HT1080 (cell line): Measurements from ENCODE around the gene RNASE11. TPM values are rescaled to one million over a fixed set of nuclear protein-coding genes. Genes with fewer than 3 reads are reported as not detected.
"Not testable (repeated sequence)": the region's sequence is repeated elsewhere in the genome, so short reads cannot be mapped to it uniquely, and the experiment has no call there.

Experiments used
- DNase-seq: peaks from one replicate; pipeline ENCODE4 v3.0.0-alpha.2; 2015; ENCODE audit warnings: low read depth
- total RNA-seq: library from RNA; depleted of rRNA; stranded (reverse); fragments of >200 nt; shearing (Covaris generic); gene quantifications from 2 replicates; pipeline ENCODE4 v1.2.3, GENCODE V29; 2014

The RNASE11 gene
- total RNA-seq, 1 experiment from 2014 or later: not detected

GRCh38 chr14:20614038-20614840 lies 26.4 kb upstream of the RNASE11 start:
- DNase-seq: no peak

DNA sequence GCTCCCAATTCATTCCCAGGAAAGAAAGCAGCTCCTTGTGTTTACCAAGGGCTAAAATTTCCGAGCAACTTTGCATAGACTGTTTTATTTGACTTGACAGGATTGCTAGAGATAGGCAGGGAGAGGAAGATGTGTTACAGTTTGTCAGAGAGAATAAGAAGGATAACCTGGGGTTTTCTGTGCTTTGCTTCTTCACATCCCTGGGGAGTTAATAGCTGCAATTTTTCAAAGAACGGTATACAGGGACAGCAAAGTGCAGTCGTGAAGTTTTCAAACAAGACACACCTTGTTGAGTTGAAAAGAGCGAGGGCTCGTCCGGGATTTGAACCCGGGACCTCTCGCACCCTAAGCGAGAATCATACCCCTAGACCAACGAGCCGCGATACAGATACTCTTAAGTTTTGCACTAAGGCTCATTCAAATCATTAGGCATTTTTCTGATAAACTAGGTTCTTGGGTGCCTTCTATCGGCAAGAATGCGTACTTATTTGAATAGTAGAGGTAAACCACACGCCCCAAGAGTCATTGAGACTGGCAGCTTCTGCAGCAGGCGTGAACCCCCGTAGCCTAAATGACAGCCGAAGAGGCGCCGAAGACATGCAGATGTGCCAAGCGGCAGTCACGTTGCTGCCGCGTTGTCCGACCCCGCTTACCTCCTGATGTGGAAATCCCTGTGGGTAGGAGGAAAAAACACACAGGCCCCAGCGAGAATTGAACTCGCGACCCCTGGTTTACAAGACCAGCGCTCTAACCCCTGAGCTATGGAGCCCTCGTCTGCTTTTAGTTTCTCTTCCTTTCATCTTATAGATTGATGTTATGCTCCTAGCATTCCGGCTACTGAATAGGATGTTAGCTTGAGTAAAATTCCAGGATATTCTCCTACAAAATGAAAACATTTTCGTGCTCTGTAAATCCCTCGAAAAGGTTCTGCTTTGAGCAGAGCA lies 25.6 kb upstream of the RNASE11 start:
- DNase-seq: peak; percentile 99

GRCh38 chr14:20612403-20612802 lies 24.6 kb upstream of the RNASE11 start:
- no peak for DNase-seq

DNA sequence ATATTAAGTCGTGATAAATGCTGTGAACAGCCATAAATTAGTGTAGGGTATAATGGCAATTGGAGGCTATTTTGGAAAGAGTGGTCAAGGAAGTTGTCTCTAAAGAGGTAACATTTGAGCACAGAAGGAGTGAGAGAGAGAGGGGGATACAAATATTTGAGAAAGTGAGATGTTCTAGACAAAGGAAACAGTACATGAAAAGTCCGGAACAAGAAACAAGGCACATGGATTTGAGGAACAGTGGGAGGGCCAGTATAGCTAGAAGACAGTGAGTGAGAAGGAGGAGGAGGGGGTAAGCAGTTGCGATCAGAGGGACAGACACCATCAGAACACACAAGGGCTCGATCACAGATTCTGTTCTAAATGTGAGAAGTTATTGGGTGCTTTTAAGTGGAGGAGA lies 23.5 kb upstream of the RNASE11 start:
- no peak for DNase-seq

GRCh38 chr14:20610002-20610765 lies 22.4 kb upstream of the RNASE11 start:
- peak; percentile 84 for DNase-seq

GRCh38 chr14:20609215-20610001 lies 21.6 kb upstream of the RNASE11 start:
- DNase-seq: peak; percentile 88

- DNase-seq: no peak
Measured at GRCh38 chr14:20608383-20609110, 20.7 kb upstream of the RNASE11 start.

GRCh38 chr14:20607617-20608016 lies 19.8 kb upstream of the RNASE11 start:
- no peak for DNase-seq

DNA sequence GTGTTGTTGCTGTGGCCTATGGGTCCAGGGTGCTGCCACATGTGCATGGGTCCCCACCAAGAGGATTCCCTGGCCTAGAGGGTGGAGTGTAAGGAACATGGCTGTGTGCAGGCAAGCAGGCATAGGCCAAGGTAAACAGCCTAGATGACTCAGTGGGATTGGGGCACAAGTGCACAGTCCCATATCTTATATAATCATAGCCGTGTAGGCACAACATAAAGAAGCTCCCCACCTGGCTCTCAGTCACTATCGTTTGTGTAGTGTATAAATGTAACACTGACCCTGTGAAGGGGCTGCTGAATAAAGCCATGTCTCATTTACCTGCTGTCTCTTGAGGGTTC lies 19.1 kb upstream of the RNASE11 start:
- no peak for DNase-seq

DNA sequence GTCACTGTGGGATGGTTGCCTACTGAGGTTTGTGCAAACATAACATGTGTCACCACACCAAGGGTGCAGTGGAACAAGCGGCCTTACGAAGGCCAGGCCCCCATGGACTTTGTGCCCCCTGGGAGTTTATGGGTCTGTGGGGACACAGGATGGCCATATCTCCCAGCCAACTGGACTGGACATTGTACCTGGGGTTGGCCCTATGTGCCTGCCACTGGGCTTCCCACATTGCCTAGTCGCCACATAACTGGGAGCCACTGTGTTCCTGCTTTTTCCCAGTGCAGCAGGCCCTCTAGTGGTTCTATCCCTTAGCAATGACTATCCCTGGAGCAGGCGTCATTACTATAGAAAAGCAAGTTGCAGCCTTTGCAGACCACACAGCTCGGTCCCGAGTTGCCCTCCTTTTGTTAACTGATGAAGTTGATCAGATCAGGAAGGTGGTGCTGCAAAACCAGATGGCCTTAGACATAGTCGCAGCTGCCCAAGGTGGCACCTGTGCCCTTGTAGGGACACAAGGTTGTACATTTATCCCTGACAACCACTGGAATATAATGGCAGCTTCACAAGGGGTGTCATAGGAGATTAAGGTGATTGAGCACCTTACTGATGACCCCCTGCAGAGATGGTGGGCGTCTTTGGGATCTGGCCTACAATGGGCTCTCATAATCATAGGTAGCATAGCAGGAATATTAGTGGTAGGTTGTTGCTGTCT lies 18.5 kb upstream of the RNASE11 start:
- peak; percentile 37 for DNase-seq

DNA sequence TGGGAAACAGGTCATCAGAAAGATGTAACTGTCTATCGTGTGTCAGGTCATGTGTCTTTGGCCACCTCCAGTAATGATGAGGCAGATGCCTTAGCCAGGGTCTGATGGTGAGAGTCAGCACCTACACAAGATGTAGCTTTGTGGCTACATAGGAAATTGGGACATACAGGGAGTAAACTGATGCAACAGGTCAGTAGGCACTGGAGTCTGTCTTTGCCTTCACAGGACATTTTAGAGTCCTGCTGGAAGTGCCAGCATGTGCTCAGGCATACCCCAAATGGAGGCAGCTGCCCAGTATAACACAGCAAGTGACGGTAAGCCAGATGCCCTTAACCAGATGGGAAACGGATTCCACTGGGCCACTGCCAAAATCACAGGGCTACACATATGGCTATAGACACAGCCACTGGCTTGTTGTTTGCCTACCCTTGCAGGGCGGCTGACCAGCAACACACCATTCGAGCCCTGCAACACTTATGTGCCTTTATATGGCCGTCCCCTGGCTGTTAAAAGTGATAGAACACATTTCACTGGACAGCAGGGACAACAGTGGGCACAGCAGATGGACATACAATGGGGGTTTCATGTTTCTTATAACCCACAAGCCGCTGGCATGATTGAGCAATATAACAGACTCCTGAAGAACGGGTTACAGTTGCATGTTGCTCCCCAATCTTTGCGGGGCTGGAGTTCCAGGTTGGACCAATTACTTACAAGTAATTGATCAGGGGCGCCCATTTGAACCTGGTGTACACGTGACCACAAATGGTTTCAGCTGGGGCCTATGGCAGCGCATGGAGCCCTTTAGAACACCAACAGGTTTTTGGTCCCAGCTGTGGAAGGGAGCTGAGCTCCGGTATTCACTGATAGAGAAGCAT lies 16.3 kb upstream of the RNASE11 start:
- no peak for DNase-seq

- DNase-seq: no peak
Measured at GRCh38 chr14:20602583-20602982, 14.8 kb upstream of the RNASE11 start.

- DNase-seq: no peak
Measured at GRCh38 chr14:20601522-20601921, 13.7 kb upstream of the RNASE11 start.

DNA sequence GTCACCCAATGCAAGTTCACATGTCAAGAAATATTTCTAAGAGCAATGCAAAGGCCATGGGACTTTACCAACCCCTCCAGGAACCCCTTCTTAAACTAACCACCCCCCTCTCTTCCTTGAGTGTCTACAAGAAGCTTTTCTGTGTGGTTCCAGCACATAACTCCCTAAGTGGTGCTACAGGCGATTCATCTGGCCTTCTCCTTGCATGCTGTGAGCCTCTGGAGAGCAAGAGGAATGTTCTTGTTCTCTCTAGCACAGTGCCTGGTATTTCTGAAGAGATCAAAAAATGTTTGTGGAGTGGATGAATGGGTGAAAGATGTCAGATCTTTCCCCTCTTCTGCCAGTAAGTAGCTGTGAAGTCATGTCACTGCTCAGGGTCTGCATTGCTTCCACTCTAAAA lies 9.3 kb upstream of the RNASE11 start:
- no peak for DNase-seq

GRCh38 chr14:20595726-20596125 lies 7.9 kb upstream of the RNASE11 start:
- DNase-seq: not testable (repeated sequence)

GRCh38 chr14:20592574-20592973 lies 4.8 kb upstream of the RNASE11 start:
- DNase-seq: no peak

DNA sequence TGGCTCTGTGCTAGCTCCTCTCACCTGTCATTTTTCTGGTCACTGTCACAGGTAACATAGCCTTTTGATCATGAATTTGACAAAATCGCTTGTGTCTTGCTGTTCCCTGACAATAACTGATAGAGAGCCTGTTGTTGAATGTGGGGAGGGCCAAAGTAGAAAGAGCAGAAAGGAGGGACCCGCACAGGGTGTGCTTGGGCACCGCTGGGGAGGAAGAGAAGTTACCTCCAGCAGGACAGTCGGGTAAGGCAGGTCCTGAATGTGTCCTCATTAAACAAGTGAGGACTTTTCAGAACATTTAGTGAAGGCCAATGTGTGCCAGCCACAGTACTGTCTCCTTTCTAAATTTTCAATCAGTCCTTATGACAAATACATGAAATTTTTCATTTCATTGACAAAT lies 3.4 kb upstream of the RNASE11 start, which contains the start of gene RNASE12:
Gene RNASE12, minus strand, starts transcription at position 142 of the 400 bp plus-strand sequence. CDS start 653 bp downstream, outside the sequence.
- no peak for DNase-seq

DNA sequence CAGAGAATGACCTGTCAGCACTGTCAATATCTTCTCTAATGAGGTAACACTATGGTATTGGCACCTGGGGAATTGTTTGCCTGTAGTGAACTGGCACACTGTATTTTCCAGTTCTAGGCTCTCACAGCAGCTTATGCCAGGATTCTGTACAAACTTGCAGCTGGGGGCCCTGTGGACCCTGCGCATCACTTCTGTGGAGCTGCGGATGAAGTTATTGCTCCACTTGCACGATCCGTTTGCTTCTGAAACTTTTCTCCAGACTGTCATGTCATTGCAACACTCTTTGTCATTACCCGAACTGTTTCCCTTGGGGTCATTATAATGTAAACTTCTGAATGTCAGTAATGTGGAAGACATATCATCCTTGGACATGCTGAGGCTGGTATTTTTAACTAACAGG lies 3.9 kb downstream of the RNASE11 start:
- no peak for DNase-seq
